GM12891 (cell line): ENCODE data around the gene ZNF91.

Source experiments
- POLR2A ChIP-seq: IDR thresholded peaks from 2 replicates; pipeline ENCODE4 v1.6.1; 2011; ENCODE audit warnings: low read depth, low read length, control low read depth
- POLR2AphosphoS5 ChIP-seq: IDR thresholded peaks from 2 replicates; pipeline ENCODE4 v1.6.1; 2011; ENCODE audit warnings: low read depth, low read length, control low read depth
- SPI1 ChIP-seq: IDR thresholded peaks from 2 replicates; pipeline ENCODE4 v1.6.1; 2011; ENCODE audit warnings: low read depth, low read length, control low read depth
- TAF1 ChIP-seq: IDR thresholded peaks from 2 replicates; pipeline ENCODE4 v1.6.1; 2011; ENCODE audit warnings: low read depth, low read length, control low read depth

DNA sequence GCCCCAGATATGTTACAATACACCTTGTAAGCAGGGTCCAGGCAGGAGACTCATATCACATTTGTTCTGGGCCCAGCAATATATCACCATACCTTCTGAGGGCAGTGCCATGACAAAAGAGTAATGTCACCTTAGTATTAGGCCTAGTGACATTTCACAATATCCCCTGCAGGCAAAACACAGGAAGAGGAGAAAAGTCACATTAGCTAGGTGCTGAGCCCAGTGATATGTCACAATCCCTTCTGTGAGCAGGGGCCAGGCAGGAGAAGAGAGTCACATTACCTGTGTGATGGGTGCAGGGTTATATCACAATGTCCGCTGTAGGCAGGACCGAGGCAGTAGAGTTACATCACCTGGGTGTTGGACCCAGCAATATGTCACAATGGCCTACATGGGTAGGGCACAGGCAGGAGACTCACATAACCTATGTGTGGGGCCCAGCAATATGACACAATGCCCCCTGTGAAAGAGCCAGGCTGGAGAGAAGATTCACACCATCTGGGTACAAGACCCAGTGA is 12.4 kb upstream of the ZNF91 start:
- TF ChIP-seq TAF1 = no peak
- no peak for TF ChIP-seq SPI1
- no peak for TF ChIP-seq POLR2A
- TF ChIP-seq POLR2AphosphoS5 = no peak
